Measurements from ENCODE around the gene COBLL1.

The COBLL1 gene

GRCh38 chr2:164675687-164676086 is 165.9 kb downstream of the COBLL1 start:
- DNase-seq = no peak

GRCh38 chr2:164675027-164675426 is 166.6 kb downstream of the COBLL1 start:
- no peak for DNase-seq

GRCh38 chr2:164671664-164672396 is 169.8 kb downstream of the COBLL1 start:
- no peak for DNase-seq

GRCh38 chr2:164669291-164669690 is 172.3 kb downstream of the COBLL1 start:
- DNase-seq = no peak

- DNase-seq = no peak
Measured at GRCh38 chr2:164667566-164667965, 174.1 kb downstream of the COBLL1 start.

- DNase-seq = no peak
Measured at GRCh38 chr2:164664070-164664469, 177.6 kb downstream of the COBLL1 start.

- no peak for DNase-seq
Measured at GRCh38 chr2:164662868-164663631, 178.6 kb downstream of the COBLL1 start.

- no peak for DNase-seq
Measured at GRCh38 chr2:164662066-164662465, 179.6 kb downstream of the COBLL1 start.

GRCh38 chr2:164661349-164661748 is 180.3 kb downstream of the COBLL1 start:
- DNase-seq = no peak

- DNase-seq = no peak
Measured at GRCh38 chr2:164657129-164657528, 184.5 kb downstream of the COBLL1 start.

- no peak for DNase-seq
Measured at GRCh38 chr2:164655750-164656149, 185.9 kb downstream of the COBLL1 start.

- DNase-seq = no peak
Measured at GRCh38 chr2:164655336-164655735, 186.3 kb downstream of the COBLL1 start.

GRCh38 chr2:164651361-164651760 is 190.3 kb downstream of the COBLL1 start:
- DNase-seq = no peak

GRCh38 chr2:164644036-164644700 is 197.5 kb downstream of the COBLL1 start:
- DNase-seq = no peak

- no peak for DNase-seq
Measured at GRCh38 chr2:164642946-164643555, 198.6 kb downstream of the COBLL1 start.

GRCh38 chr2:164642268-164642667 is 199.4 kb downstream of the COBLL1 start:
- no peak for DNase-seq
